ENCODE results near the gene TRIM10. TPM values are rescaled to one million over a fixed set of nuclear protein-coding genes. Genes with fewer than 3 reads are reported as not detected.
A peak's percentile ranks its signal among the peaks of the same experiment; 100 is the strongest.

The TRIM10 gene
- total RNA-seq, 1 donor from 2014 or later, result not detected

GRCh38 chr6:30180145-30180544 lies 19.1 kb upstream of the TRIM10 start:
- no peak overlapping the region for H3K27ac ChIP-seq
- H3K27me3 ChIP-seq, result peaks cover 16% of the 10 kb centered on the region
- TF ChIP-seq CTCF (IDR thresholded peaks at IDR 0.05), result no peak
- H3K36me3 ChIP-seq, result peaks cover 7% of the 10 kb centered on the region
- DNase-seq (no peak), ATAC-seq (no peak)
- intact Hi-C loops (cut with DNase I), result no loop called here
- H3K4me1 ChIP-seq, result no peaks in the 10 kb centered on the region
- H3K4me3 ChIP-seq, result no peak overlapping the region
- H3K9me3 ChIP-seq, result no peaks in the 10 kb centered on the region

- H3K27me3 ChIP-seq, result peaks cover 26% of the 10 kb centered on the region
- no peaks in the 10 kb centered on the region for H3K4me1 ChIP-seq
- ATAC-seq (no peak), DNase-seq (no peak)
- TF ChIP-seq CTCF (IDR thresholded peaks at IDR 0.05), result no peak
- no peak overlapping the region for H3K4me3 ChIP-seq
- intact Hi-C loops (cut with DNase I), result no loop called here
- H3K27ac ChIP-seq, result no peak overlapping the region
- no peaks in the 10 kb centered on the region for H3K9me3 ChIP-seq
- no peaks in the 10 kb centered on the region for H3K36me3 ChIP-seq
These were observed 17.8 kb upstream of the TRIM10 start for GRCh38 chr6:30178837-30179236.

GRCh38 chr6:30175765-30176164 lies 14.8 kb upstream of the TRIM10 start:
- Histone ChIP-seq H3K36me3 (no peaks in the 10 kb centered on the region), H3K27ac (no peak overlapping the region), H3K9me3 (no peaks in the 10 kb centered on the region), H3K4me1 (peaks cover 10% of the 10 kb centered on the region), H3K27me3 (peaks cover 57% of the 10 kb centered on the region), H3K4me3 (no peak overlapping the region)
- TF ChIP-seq CTCF (IDR thresholded peaks at IDR 0.05), result no peak
- no peak for DNase-seq
- intact Hi-C loops (cut with DNase I), result no loop called here
- no peak for ATAC-seq

- intact Hi-C loops (cut with DNase I), result no loop called here
- no peak for TF ChIP-seq CTCF (IDR thresholded peaks at IDR 0.05)
- no peak for DNase-seq
These were observed 11.7 kb upstream of the TRIM10 start for GRCh38 chr6:30172681-30173080.

GRCh38 chr6:30171677-30172471 lies 10.9 kb upstream of the TRIM10 start:
- Histone ChIP-seq H3K4me1 (peaks cover 10% of the 10 kb centered on the region), H3K27ac (no peak overlapping the region), H3K27me3 (peaks cover 59% of the 10 kb centered on the region), H3K4me3 (no peak overlapping the region), H3K36me3 (no peaks in the 10 kb centered on the region), H3K9me3 (no peaks in the 10 kb centered on the region)
- TF ChIP-seq CTCF (IDR thresholded peaks at IDR 0.05), result no peak
- intact Hi-C loops (cut with DNase I), result no loop called here
- DNase-seq, result peak; percentile 81
- ATAC-seq, result peak; percentile 68

More at GRCh38 chr6:30172681-30173080, 11.7 kb upstream of the TRIM10 start:
- Histone ChIP-seq H3K27me3 (peaks cover 56% of the 10 kb centered on the region), H3K36me3 (no peaks in the 10 kb centered on the region), H3K27ac (no peak overlapping the region), H3K4me3 (no peak overlapping the region), H3K4me1 (peaks cover 10% of the 10 kb centered on the region), H3K9me3 (no peaks in the 10 kb centered on the region)
- ATAC-seq, result no peak
